Kasumi-1 (cell line): ENCODE results near the gene CTPS2.
"Not testable (repeated sequence)": the region's sequence is repeated elsewhere in the genome, so short reads cannot be mapped to it uniquely, and the experiment has no call there.

Experiments
- DNase-seq, 2 experiments: peaks; one replicate each; lab custom pipeline; 2025; lab: John Stamatoyannopoulos, UW

CTPS2 gene, protein sequence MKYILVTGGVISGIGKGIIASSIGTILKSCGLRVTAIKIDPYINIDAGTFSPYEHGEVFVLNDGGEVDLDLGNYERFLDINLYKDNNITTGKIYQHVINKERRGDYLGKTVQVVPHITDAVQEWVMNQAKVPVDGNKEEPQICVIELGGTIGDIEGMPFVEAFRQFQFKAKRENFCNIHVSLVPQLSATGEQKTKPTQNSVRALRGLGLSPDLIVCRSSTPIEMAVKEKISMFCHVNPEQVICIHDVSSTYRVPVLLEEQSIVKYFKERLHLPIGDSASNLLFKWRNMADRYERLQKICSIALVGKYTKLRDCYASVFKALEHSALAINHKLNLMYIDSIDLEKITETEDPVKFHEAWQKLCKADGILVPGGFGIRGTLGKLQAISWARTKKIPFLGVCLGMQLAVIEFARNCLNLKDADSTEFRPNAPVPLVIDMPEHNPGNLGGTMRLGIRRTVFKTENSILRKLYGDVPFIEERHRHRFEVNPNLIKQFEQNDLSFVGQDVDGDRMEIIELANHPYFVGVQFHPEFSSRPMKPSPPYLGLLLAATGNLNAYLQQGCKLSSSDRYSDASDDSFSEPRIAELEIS

DNA sequence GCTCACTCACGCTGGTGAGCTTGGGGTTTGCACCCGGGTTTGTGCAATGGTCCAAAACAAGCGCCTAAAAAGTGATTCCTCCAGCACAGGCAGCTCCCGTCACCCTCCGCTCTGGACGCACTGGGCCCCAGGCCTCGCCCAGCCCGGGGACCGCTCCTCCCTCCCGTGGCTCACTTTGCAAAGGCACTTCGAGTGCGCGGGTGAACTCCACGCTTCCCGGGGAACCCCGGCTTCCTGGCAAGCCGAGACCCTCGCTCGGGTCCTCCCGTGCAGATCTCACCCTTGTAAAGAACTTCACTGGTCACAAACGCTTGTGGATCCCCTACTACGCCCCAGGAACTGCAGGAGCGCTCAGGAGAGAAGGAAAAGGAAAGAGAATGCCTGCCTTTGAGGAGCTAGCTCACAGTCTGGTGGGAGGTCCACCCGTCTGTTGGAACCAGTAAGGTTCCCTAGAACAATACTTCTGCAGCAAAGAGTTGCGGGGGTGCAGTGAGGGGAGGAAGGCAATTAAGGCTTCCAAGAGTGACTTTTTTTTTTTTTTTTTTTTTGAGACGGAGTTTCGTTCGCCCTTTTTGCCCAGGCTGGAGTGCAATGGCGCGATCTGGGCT lies at the start of gene CTPS2:
Gene CTPS2, minus strand, starts transcription at position 122 of the 608 bp plus-strand sequence. CDS start 9,767 bp downstream, outside the sequence.
- peak; percentile 33 to 35 for DNase-seq

DNA sequence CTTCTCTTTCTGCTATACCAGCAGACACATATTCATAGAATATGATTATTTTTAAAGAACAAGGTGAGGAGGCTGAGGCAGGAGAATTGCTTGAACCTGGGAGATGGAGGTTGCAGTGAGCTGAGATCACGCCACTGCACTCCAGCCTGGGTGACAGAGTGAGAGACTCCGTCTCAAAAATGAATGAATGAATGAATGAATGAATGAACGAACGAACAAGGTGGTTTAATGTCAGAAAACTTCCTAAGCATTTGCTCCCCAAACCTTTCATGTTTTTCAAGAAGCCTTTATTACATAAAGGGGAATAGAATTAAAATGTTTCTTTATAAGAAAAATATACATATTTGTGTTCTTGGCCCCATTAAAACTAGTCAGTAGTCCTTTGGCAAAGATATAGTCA lies 49.0 kb upstream of the CTPS2 start:
- DNase-seq = not testable (repeated sequence)

DNA sequence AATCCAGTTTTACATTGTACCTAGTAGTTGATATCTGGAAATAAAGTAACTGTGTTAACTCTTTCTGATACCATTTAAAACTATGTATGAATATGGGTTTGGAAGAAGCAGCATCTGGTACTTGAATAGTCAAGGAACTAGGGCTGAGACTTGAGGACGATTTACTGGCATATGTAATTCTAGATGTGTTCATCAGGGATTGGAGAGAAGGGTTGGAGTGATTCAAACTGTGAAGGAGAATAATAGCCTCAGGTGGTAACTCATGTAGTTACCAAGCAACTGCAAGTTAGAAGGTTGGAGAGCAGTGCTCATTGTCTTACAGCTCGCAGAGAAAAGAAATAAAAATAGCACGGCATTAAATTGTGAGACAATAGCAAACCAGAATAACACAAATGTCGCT lies 44.3 kb upstream of the CTPS2 start:
- no peak for DNase-seq

DNA sequence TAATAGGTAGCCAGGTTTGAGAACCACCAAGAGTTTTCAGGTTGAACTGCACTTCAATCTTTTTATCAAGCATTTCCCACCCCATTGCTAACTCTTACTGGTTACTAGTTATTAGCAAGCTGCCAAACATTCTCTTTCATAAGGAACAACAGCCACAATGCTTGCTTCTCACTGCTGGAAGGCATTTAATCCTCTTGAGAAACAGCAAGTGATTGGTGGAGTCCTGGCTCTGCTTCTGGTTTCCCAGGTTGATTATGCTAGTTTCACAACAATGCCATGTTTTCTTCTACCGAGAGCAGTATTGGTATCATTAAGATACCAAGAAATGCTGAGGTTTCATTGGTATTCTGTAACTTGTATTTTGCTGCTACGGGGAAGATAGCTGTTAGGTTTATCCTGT lies 41.5 kb upstream of the CTPS2 start:
- DNase-seq = no peak

DNA sequence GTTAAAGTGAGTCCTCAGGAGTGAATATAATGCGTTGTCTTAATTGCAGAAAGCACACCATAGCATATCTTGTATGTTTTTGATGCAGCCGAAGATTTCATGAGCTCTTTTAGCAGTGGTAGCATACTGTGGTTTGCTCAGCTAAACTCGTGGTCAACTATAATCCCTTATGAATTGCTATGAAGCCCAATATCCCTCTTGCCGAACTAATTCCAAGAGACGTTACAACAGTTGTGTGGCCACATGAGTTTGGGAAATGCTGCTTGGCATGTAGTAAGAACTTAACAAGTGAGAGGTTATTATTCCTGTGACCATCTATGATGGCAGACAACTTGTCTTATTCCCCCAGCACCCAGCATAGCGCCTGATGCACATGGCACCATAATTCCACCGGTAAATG lies 37.7 kb upstream of the CTPS2 start:
- no peak for DNase-seq

DNA sequence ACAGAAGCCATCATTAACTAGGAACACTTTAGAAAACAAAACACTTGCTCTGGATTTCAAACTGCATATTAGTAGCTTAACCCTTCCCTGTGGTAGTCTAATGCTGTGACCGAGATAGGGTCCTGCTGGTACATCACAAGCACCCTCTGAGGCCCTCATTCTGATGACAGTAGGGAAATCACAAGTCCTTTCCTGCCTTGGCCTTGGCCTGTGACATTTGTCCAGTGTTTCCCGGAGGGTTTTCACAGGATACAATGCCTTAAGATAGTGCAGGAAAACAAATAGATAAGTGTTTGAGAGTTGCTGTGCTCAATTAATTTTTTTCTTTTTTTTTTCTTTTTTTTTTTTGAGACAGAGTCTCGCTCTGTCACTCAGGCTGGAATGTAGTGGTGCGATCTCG lies 36.0 kb upstream of the CTPS2 start:
- DNase-seq = no peak

DNA sequence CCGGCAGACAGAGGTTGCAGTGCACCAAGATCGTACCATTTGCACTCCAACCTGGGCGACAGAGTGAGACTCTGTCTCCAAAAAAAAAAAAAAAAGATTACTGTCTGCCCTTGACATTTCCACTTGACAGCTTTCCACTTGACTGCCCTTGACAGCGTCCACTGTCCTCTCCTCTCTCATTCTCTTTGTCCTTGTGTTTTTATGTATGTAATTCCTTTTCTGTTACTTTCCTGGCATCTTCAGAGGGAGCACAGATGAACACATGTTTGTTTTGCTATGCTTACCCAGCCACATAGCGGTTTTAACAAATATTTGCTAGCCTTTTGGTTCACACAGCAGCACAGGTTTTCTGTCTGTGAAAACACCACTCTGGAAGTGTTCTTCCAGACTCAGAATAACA lies 33.2 kb upstream of the CTPS2 start:
- no peak for DNase-seq

DNA sequence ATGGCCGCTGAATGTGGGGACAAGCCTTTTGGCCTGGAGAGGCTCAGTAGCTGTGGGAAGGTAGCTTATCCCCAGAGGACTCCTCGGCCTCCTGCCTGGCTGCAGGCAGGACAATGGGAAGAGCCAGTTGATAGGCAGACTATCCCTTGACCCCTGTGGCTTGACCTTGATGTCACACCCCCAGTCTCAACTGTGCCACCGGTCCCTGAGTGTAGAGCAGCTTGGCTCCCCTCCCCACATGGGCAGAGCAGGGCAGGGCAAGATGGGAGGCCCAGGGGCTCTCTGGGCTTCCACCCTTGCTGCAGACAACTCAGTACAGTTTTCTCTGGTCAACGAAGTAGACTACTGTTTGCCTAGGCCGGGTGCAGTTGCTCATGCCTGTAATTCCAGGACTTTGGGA lies 32.6 kb upstream of the CTPS2 start:
- no peak for DNase-seq

DNA sequence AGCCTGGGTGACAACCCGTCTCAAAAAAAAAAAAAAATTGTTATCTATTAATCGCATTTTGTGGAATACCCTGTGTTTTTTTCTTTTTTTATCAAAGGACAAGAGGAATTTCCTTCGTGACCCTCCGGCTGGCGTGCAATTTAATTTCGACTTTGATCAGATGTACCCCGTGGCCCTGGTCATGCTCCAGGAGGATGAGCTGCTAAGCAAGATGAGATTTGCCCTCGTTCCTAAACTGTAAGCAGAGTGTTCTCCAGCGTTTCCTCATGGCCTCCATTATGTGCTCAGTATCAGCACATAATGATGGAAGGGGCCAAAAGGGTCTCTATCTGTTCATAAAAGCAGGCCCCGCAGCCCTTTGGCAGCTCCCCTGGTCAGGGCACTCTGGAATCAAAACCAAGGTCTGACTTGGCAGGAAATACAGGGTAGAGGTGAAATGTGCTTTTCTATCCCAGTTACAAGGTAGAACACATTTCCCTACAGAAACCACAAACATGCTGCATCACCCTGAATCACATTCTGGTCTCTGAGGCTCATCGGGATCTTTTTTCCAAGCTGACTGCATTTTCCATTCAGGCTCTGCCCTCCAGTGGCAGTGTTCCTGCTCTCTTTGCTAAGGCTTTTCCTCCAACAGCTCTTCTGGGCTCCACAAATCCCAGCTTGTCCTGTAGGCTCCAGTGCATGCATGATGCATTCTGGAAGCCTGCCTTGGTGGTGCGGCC lies 31.3 kb upstream of the CTPS2 start:
- no peak for DNase-seq

DNA sequence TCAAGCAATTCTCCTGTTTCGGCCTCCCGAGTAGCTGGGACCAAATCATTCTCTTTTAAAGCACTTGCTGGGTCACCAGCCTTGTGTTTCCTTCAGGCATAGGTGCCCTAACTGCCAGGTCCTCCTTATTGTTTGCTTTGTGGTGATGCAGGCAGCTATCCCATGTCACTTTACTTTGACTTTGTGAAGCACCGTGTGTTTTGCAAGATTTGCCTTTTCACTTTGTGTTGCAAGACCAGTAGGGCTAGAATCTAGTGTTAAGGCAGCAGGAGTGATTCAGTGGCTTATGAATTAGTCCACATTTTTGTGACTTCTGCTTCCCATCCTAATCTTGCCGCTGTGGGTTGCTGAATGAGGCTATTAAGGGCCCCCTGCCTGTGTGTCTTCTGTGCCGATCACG lies 27.1 kb upstream of the CTPS2 start:
- no peak for DNase-seq

DNA sequence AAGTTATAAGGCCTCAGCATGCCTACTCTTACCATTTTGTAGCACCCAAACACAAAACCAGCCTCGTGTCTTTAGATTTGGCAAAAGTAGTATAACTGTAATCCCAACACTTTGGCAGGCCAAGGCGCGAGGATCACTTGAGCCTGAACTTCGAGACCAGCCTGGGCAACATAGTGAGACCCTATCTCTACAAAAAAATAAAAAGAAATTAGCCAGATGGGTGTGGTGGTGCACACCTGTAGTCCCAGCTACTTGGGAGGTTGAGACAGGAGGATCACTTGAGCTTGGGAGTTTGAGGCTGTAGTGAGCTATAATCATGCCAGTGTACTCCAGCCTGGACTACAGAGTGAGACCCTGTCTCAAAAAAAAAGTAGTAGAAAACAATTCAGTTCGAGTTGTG lies 24.6 kb upstream of the CTPS2 start:
- no peak for DNase-seq

DNA sequence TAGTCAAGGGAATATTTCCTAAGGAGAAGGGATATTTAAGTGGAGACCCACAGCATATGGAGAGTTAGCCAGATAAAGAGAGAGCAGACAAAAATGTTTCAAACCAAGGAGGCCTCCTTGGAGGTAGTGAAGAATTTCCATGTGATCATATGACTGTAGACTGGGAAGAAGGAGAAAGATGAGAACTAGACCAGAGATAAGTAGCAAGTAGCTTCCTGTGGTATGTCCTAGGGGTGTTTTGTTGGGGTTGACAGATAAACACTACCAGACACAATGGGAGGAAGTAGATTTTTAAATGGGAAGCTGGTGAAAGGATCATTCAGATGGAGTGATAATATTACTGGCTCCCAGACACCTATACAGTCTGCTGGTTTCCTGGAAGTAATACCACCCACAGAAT lies 20.5 kb upstream of the CTPS2 start:
- no peak for DNase-seq

DNA sequence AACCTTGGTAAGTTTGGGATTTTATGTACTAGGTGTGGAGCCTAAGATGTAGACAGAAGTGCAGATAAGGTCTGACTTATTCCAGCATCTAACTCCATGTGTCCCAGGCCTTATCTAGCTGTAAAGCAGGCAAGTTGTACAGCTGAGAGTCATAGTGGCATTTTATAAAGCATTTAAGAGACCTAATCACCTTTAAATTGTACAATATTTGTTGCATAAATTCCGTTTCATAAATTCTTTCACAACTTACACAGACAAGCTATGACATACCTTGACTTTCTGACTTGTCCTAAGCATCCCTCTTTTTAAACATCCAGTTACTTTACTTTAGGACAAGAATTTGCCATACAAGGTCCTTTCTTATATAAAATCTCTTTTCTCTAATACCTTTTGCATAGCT lies 18.0 kb upstream of the CTPS2 start:
- DNase-seq = no peak

DNA sequence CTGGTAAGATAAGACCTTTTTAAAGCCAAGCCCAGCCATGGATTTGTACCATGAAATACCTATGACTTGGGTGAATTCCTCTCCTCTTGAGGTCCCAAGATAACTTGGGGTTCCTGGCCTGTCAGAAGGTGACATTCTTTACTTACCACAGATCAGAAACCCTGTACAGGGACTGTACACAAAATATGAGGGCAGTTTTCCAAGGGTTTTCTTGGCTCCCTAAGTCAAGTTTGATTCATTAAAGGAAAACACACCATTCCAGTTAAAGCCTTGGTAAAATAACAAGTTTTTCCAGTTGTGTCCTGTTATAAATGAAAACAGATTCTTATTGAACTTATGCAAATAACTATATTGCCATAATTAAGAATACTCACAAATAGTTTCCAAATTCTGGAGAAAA lies 15.2 kb upstream of the CTPS2 start:
- no peak for DNase-seq

DNA sequence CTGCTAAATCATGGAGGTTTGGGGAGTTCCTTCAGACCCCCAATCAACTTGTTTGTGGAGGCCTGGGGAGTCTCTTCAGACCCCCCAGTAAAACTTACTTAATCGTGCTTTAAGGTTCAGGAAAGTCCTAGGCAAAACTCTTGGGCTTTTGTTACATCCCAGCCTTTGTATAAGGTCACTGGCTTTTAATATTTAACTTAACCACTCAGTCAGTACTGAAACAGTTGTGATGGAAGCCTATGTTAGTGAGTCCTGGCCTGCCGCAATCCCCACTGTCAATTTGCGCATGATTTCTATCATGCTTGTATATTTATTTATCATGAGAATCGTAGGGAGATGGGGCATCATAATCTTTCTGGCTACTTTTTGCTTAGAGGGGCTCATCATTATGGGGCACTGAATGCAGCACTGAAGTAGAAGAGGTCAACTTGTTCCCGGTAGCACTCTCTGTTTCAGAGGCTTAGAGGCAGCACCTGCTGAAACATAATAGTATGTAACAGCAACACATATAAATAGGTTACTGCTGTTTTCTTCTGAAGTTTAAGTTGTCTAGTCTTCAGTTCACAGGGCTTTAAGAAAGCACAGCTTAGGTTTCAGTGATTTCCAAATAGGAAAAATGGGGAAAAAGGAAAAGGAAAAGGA lies 14.0 kb upstream of the CTPS2 start:
- not testable (repeated sequence) for DNase-seq

DNA sequence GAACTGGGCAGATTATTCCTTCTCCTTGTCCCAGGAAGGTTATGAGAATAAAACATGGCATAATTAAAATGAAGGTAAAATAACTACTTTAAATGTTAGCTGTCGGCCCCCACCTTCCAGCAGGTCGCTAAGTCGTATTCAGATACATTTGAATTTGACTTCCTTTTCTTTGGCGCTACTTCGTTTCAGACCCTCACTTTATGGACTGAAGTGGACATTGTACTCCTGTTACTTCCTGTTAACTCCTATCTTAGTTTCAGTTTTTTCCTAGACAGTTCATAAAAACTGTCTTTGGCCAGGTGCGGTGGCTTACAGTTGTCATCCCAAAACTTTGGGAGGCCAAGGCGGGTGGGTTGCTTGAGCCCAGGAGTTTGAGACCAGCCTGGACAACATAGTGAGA lies 12.6 kb upstream of the CTPS2 start:
- no peak for DNase-seq

DNA sequence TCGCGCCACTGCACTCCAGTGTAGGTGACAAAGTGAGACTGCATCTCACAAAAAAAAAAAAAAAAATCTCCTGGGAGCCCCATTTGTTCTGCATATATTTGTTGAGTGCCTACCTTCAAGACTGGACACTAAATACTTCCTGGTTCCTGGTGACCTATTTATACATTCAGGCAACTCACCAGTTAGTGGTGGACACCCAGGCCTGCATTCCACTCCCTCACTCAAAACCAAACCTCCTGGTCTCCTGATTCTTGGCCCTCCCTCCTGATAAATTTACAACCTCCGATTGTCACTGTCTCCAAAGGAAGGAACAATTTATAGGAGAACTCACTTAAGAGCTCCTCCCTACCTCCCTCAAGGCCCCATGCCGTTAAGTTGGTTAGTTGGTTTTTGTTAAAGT lies 10.0 kb upstream of the CTPS2 start:
- DNase-seq = no peak

DNA sequence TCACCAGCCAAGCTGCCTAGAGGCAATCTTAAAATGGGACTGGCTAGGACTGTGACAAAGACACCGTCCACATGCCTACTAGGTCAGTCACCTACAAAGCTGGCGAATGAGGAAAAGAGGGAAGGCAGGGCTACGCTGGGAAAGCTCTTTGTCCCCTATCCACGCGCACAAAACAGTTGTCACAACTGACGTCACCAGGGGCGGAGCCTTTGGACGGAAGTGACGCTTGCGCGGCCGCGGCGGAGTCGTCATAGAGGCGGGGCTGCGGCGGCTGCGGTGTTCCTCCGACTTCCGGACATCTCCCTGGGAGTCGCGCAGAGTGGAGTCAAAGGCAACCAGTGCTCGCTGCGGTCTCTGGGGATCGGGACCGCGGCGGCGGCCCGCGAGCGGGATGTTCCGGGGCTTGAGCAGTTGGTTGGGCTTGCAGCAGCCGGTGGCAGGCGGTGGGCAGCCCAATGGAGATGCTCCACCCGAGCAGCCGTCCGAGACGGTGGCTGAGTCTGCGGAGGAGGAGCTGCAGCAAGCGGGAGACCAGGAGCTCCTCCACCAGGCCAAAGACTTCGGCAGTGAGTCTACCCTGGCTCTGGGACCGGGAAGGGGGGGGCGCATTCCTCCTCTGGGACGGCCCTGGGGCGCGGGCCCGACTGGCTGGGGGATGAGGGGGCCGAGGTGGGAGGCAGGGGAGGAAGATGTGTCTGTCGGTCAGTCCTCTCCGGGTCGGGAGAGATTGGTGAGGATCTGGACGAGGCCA lies 7.0 kb upstream of the CTPS2 start, which contains the start of gene SYAP1:
Gene SYAP1, plus strand, starts transcription at position 279 of the 751 bp plus-strand sequence. Its CDS starts 113 bp downstream, at position 392.
- peak; percentile 75 to 81 for DNase-seq

DNA sequence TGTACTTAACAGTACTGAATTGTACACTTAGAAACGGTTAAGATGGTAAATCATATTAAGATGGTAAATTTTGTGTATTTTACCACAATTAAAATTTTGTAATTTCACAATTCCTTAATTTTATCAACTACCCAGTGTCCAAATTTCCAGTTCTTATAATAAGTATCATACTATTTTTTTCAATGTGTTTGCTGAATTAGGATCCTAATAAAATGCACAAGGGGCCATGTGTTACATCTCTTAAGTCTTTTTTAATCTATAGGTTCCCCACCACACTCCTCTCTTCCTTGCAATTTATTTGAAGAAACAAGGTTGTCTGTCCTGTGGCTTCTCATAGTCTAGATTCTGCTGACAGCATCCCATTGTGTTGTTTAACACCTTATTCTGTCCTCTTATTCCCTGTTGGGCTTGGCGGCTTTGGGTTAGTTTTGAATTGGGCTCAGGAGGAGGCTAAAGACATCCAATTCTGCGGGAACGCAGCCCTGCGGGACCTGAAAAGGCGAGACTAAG lies 6.4 kb upstream of the CTPS2 start:
- DNase-seq = no peak

DNA sequence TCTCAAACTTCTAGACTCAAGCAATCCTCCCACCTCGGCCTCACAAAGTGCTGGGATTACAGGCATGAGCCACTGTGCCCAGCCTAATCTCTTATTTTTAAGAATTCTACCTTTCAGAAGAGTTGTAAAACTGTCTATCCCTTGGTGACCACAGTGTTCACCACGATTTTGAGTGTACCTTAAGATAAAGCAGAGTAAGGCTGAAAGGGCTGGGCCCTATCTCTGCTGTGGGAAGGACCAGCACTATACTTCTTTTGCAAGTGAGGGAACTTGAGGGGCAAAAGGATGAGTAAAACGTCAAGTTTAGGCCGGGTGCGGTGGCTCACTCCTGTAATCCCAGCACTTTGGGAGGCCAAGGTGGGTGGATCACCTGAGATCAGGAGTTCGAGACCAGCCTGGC lies 4.0 kb upstream of the CTPS2 start:
- not testable (repeated sequence) for DNase-seq

DNA sequence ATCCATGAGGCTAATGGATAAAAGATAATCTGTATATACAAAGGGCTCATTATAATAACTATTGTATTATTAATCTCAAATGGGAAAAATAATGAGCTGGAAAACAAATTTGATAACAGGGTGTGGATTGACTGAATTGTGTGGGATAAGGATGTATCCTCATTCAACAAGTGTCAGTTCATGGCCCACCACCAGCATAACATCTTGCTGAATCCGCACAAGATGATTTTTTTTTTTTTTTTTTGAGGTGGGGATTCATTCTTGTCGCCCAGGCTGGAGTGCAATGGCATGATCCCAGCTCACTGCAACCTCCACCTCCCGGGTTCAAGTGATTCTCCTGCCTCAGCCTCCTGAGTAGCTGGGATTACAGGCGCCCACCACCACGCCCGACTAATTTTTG lies 3.2 kb upstream of the CTPS2 start:
- DNase-seq = not testable (repeated sequence)
